Measurements from ENCODE around the gene JARID2.

The JARID2 gene

DNA sequence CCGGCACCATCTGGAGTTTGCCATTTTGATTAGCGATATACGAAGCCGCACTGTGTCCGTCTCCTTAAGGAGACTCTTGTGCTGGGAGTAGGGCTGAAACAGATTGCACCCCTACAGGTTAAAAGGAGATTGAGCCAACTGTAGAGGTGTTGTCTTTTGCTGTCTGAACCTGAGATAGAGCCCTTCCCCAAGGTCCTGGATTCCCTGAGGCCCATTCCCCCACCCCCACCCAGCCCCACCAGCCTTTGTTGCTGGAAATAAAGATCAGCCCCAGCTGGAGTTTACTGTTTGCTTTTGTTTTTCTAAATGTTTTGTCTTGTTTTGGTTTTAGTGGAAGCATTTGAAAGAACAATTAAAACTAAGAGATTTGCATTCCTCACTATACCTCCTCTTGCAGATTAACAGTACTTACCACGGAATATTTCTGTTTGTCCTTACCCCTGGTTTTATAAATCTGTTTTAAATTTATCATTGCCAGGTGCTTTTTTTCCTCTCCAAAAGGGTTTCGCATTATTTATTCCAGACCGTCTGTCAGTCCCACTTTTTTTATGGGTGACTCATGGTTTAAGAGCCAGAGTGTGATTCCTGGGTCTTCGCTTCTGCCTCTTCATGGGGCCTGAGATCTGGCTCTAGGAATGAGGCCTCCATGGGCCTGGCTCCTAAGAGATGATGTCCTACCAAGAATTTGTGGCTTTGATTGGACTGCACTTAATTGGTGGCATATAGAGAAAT is 247.7 kb downstream of the JARID2 start:
- peak; percentile 28 for DNase-seq (ENCODE audit: low read depth)

DNA sequence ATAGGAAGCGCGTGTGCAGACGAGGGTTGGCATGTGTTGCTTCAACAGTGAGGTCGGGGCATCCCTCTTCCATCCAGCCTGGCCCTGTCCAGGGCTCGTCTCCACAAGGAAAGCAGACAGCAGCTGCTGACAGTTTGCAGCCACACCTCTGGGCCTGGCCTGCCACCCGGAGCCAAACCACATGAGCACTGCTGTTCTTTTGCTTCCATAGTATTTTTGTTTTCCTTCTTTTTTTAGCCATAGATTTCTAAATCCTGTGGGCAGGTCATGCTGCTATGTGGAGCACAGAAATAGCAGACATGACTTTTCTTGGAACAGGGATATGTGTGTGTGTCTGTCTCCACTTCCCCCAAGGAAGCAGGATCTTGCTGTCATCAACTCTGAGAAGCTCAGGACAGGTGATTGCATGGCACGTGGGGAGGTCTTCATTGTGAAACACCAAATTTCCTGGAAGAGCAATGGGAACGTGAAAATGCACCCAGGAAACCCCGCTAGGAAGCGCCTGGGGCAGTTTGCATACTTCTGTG is 249.6 kb downstream of the JARID2 start:
- no peak for DNase-seq (ENCODE audit: low read depth)

DNA sequence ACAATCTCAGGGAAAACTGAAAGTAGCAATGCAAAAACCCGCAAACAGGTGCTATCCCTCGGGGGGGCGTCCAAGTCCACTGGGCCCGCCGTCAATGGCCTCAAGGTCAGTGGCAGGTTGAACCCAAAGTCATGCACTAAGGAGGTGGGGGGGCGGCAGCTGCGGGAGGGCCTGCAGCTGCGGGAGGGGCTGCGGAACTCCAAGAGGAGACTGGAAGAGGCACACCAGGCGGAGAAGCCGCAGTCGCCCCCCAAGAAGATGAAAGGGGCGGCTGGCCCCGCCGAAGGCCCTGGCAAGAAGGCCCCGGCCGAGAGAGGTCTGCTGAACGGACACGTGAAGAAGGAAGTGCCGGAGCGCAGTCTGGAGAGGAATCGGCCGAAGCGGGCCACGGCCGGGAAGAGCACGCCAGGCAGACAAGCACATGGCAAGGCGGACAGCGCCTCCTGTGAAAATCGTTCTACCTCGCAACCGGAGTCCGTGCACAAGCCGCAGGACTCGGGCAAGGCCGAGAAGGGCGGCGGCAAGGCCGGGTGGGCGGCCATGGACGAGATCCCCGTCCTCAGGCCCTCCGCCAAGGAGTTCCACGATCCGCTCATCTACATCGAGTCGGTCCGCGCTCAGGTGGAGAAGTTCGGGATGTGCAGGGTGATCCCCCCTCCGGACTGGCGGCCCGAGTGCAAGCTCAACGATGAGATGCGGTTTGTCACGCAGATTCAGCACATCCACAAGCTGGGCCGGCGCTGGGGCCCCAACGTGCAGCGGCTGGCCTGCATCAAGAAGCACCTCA is 250.7 kb downstream of the JARID2 start:
- no peak for DNase-seq (ENCODE audit: low read depth)

DNA sequence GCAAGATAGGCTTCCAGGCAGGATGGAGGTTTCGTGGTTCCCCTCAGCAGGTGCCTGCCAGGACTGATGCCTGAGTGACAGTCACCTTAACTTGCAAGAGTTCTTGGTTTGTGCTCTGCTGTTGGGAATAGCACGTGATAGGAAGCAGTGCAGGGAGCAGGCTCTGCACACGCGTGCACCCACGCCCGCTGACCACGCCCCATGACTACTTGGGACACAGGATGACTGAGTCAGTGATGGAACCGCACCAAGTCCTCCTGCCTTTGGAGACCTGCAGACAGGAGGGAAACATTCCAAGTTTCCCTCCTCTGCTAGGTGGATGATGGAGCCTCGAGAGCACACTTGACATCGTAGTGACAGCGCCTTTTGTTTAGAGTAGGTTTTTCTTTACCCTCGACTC is 252.8 kb downstream of the JARID2 start:
- no peak for DNase-seq (ENCODE audit: low read depth)

DNA sequence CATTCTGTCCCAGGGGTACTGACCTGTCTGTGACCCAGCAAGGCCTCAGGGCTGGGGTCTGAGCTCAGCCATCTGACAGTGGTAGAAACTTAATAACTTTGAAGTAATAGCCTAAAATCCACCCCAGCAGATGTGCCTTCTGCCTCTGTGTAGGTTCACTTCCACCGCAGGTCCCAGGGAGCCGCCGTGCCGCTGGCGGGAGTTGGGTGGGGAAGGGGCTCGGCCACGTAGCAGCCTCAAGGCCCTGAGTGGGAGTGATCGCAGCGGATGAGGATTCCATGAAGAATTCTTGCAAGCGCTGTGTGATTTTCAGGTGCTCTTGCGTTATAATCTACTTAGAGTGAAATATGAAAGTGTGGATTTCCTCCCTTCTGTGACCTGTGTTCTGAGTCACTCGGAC is 253.3 kb downstream of the JARID2 start:
- DNase-seq (ENCODE audit: low read depth), result no peak

DNA sequence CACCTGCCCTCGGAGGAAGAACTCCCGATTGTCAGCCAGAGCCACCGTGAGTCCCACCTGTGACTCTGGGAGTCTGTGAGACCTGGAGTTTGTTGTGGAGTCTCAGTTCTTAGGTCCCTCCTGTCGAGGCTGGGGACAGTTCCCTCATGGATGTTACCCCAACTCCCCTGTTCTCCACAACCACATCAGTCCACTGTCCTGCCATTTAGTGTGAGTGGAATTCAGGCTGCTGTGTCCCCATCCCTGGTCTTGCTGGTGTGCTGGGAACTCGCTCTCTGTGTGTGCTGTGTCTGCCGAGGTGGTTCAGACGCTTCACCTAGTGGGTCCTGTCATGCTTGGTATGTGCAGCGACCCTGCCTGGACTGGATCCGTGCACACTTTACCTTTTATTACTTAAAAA is 253.7 kb downstream of the JARID2 start:
- no peak for DNase-seq (ENCODE audit: low read depth)

DNA sequence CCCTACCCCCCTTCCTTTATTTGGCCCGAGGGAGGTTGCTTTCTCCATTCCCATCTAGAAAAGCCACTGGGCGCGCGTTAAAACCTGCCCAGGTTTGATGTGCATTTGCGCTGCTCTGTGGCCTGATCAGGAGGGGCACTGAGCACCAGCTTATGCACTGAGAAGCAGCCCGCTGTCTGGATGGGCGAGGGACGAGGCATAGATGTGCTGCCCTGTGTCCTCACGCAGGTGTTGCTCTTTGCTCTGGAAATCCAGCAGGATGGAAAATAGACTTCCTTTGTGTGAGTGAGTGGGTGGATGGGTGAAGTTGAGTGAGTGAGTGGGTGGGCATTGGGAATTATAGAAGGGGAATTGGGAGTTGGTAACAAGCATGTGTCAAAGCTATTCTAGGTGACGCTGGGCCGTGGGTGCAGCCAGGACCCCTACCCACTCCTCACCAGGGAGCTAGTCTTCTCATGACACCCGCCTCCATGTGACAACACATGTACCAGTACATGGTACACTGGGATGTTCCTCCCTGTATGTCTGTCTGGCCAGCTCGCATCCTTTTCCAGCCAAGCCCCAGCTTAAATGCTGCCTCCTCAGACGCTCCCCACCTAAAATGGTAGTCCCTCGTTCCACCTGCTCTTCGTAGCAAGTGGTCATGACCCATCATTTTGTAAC is 254.3 kb downstream of the JARID2 start:
- DNase-seq (ENCODE audit: low read depth), result no peak

DNA sequence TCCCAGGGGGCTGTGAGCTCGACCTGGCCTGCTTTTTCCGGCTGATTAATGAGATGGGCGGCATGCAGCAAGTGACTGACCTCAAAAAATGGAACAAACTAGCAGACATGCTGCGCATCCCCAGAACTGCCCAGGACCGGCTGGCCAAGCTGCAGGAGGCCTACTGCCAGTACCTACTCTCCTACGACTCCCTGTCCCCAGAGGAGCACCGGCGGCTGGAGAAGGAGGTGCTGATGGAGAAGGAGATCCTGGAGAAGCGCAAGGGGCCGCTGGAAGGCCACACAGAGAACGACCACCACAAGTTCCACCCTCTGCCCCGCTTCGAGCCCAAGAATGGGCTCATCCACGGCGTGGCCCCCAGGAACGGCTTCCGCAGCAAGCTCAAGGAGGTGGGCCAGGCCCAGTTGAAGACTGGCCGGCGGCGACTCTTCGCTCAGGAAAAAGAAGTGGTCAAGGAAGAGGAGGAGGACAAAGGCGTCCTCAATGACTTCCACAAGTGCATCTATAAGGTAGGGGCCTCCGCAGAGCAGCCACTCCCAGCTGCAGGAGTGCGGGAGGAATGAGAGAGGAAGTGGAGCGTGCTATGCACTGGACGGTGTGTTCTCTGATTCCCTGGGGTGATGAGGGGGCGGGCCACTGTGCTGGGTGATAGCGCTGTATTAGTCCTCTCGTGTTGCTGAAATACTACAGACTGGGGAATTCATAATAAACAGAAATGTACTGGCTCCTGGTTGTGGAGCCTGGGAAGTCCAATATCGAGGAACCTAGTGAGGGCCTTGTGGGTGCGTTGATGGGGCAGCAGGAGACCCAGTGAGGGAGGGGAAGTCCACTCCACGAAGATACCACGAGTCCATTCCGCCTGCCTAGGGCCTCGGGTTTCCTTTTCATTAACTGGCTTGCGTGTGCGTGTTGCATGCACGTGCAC is 255.3 kb downstream of the JARID2 start:
- DNase-seq (ENCODE audit: low read depth), result no peak

DNA sequence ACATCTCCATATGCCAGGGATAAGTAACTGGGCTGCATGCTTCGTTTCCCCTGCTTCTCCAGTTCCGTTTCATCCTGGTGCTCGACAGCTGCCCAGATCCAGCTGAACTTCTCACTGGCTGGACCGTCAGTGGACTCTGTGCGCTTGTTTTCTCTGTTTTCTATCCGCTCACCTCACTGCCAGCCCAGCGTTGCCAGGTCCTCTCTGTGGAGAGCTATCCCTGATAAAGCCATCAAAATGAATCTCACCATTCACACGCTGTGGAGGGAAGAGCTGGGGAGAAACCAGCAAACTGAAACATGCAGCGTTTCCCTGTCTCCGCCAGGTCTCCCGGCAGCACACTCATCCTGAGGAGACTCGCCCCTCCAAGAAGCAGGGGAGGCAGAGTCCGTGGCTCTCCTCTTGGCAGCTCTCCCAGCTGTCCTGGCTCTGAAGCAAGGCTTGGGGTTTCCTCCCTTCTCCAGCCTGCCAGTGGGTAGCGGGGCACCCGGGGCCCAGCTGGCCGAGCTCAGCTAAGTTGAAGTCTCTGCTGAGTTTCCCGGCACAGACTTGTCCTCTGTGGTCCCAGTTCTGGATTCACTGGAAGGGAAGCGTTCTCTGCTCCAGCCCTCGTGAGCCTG is 256.1 kb downstream of the JARID2 start:
- DNase-seq (ENCODE audit: low read depth), result no peak

DNA sequence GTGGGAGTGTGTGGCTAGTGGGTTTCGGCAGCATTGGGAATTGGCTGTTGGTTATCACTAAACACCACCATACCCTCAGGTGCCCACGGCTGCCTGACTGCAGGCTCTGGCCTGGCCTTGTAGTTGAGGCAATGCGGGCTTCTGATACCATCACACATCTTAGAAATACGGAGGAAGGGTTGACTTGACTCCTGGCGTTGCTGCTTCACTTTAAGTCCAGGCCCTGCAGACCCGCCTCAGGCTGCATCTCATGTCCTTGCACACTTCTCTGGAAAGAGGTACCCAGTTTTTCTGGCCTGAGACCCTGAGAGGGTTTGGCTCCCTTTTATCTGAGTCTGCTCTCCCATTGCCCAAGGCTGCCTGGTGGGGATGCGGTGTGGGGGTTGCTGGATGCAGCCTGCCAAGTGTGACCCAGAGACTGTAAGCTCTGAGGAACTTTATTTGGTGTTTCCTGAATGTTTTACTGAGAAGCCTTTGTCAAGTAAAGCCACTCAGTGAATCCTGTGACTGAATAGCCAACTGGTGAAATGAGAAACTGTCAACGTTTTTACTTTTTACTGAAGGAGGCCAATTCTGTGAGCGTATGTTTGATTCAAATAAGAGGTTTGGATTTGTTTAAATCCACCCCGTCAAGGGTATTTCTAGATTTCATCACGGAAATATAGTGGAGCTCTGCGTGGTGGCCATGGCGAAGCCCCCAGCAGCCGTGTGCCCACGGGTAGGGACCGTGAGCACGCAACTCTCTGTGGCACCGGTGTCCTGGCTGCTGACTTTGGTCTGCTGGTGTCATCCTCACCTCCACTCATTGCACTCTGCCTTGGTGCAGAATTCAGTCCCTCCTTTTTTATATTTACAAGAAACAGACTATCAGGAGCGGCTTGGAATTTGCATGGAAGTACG is 256.8 kb downstream of the JARID2 start:
- DNase-seq (ENCODE audit: low read depth), result no peak

DNA sequence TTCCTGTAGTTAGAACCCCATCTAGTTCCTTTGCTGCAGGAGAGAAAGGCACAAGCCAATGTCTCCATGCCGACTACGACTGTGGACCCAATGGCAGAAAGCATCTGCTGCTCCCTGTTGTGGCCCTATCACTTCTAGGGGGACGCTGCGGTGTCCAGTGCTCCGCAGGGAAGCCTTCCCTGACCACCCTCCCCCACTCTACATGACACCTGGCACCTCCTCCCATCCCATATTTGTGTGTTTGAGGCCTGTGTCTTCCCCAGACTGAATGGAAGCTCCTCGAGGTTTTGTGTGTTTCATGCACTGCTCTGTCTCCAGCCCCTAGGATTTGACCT is 257.4 kb downstream of the JARID2 start:
- no peak for DNase-seq (ENCODE audit: low read depth)

DNA sequence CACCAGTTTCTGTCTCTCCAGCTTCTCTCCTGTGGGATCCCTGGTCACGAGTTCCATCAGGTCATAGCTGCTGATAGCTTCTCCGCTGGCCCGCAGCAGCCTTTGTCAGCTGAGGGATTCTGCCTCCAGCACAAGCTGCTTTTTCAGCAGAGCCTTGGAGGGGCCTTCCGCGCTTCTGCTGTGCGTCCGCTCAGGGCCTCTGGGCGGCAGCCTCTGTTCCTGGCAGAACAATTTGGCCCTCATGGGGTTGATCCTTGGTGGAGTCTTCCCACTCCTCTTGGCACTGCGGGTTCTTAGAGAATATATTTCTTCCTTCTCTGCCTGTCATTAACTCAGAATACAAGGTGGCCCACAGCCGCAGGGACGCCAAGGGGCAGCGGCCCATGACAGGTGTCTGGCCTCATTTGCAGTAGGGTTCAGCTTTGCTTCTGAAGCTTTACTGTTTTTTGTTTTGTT is 258.2 kb downstream of the JARID2 start:
- no peak for DNase-seq (ENCODE audit: low read depth)

DNA sequence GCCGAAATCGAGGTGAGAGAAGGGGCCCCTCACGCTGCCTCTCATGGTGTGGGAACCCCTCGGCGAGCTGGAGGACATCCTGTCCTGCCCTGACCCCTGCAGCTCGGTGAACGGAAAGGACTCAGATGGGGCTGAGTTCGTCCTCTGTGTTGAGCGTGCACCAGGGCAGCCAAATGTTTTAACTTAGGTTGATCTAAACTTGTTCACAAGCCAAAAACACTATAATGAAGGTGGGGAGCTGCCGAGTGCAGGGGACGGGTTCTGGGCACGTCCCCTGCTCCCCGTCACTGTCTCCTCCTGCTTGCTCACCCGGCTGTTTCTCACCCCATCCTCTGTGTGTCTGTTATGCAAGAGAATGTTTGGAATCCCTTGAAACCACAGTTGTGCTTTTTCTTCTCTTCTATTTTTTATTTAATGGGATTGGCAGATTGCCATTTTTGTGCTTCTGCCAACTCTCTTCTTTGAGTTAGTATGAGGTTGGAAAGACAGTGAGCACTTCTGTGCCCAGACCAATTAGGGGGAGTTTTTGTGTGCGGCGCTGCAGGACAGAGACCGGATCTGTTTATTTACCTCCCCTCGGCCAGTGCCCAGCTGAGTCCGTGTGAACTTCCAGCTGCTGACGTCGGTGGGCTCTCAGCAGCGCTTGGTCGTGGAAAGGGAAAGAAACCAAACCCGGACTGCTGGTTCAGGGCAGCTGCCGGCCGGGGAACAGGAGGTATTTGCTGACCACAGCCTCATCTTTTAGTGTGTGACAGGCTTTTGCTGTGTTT is 258.9 kb downstream of the JARID2 start:
- peak; percentile 97 for DNase-seq (ENCODE audit: low read depth)

DNA sequence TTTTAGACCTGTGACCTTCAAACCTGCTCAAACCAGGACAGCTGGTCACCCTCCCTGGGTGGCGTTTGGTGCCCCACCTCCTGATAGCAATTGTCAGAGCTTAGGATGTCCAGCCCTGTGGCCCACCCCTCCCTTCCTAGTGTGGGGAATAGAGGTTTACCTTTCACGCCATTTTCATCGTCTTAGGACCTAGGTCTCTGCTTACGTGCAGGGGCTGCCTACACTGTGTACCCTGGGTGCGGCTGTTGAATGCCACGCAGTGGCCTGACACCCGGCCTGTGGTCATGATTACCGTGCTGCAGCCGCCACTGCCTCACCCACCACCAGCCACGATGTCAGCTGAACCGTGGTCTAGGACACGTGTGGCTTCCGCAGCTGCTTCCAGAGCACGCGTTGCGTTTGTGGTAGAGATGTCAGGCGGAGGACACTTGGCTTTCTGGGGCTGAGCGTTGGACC is 259.6 kb downstream of the JARID2 start:
- no peak for DNase-seq (ENCODE audit: low read depth)

DNA sequence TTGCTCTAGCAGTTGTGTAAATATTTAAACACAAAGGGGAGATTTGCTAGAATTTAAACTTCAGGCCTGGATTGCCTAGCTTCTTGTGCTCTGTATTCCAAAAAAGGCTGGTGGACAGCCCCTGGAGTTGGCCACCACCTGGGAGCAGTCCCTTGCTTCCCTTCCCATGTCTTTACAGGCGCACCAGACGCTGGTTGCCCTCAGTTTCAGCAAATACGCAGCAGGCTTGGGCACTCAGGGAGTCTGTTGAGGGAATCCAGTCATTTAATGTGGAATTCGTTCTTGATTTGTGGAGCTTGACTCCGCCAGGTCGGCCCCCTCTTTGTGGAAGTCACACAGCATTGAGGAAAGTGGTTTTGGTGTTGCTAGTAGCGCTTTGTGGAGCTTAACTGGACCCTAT is 260.2 kb downstream of the JARID2 start:
- DNase-seq (ENCODE audit: low read depth), result no peak

DNA sequence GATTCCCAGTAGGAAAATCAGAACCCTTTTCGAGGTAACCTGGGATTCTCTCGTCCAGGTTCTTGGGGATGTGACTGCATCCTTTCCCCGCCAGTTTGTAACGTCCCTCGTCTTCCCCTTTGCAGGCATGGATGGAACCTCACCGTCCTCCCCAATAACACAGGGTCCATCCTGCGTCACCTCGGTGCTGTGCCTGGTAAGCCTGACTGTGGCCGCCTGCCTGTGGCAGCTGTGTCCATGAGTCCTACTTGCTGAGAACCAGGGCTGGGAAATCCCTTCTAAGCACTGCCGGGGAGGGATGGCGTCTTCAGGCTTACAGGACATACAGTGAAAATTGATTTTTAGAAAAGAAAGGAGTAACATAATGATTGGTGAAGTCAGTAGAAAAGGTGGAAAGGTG is 261.4 kb downstream of the JARID2 start:
- no peak for DNase-seq (ENCODE audit: low read depth)

DNA sequence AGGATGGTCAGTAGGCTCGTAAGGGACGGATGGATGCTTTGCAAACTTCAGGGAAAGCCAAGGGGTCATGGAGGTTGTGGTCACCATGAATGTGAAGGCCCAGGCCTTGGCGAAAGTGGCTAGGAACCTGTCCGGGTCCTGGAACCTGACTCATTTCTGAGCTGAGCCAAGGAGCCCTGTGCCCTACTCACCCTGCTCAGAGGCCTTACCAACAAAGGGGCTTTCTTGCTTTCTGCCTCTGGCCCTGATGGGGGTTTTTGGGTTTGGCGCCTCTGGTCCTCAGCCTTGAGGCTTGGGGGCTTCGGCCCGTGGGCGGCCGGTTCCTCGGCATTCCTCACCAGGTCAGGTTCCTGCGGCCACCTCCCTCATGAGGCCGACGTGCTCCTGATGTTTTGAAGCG is 261.9 kb downstream of the JARID2 start:
- DNase-seq (ENCODE audit: low read depth), result no peak

DNA sequence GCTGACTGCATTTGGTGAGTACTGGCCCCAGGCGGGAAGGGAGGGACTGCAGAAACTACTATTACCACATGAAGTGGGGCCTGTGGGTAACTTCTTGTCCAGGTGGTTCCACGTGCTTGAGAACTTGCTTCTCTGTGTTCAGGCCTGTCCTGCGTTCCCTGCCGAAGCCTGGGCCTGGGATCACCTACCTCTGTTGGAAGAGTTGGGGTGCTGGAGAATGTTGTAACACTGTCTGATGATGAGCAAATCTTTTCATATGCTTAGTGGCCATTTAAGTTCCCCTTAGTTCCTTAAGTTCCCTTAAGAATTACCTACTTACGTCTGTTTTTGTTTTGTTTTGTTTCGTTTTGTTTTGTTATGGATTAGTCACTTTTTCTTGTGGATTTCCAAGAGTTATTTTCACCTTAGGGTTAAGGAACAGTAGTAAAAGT is 262.6 kb downstream of the JARID2 start:
- DNase-seq (ENCODE audit: low read depth), result no peak

DNA sequence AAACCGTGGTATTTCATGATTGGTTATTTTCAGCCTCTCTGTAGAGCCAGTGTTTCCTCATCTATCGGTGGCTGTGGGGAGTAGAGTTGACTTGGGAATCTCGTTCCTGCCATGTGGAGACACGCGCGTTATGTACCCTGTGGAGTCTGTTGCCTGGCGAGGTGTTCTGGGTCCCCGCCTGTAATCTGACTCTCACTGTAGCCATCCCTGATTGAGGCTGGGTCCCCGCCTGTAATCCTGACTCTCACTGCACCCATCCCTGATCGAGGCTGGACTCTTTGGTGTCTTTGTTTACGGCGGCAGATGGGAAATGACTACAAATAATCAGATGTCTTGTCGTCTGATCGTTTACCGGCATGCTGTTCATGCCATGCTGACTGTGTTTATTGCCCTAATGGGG is 263.1 kb downstream of the JARID2 start:
- no peak for DNase-seq (ENCODE audit: low read depth)
